Left ventricle myocardium inferior (tissue), 1 donor: Measurements from ENCODE around the gene AK1. TPM values are rescaled to one million over a fixed set of nuclear protein-coding genes. Genes with fewer than 3 reads are reported as not detected.

Experiments used
- DNase-seq: peaks from one replicate; pipeline ENCODE4 v3.0.0-alpha.2; 2020
- H3K27ac ChIP-seq: fragments of 200-600 bp; replicated peaks from 2 replicates; pipeline ENCODE4 v1.8.0; 2021
- H3K27me3 ChIP-seq: fragments of 200-600 bp; 2 replicates; pipeline ENCODE4 v1.8.0; 2021; ENCODE audit warnings: low read depth
- H3K36me3 ChIP-seq: fragments of 200-600 bp; 2 replicates; pipeline ENCODE4 v1.8.0; 2021
- H3K4me1 ChIP-seq: fragments of 200-600 bp; 2 replicates; pipeline ENCODE4 v1.8.0; 2021
- H3K4me3 ChIP-seq: fragments of 200-600 bp; 2 replicates; pipeline ENCODE4 v1.8.0; 2021; ENCODE audit warnings: mild to moderate bottlenecking, moderate library complexity
- H3K9me3 ChIP-seq: fragments of 200-600 bp; replicated peaks from 2 replicates; pipeline ENCODE4 v1.8.0; 2021
- intact Hi-C: fragments of 100-400 bp; cut with micrococcal nuclease; formaldehyde crosslinking; loops from one replicate; pipeline ENCODE4 v1.11.0; 2022
- total RNA-seq: library from RNA; stranded (reverse); fragmentation: NEBNext Ultra II Directional; extraction: Animal tissue kit (Norgen Biotek cat#: 25700); gene quantifications from one replicate; pipeline ENCODE4 v1.2.1, GENCODE V29; 2021
- TF ChIP-seq, protein P1 (sequence below): fragments of 200-600 bp; IDR thresholded peaks from 2 replicates; pipeline ENCODE4 v1.8.0; 2021; ENCODE audit warnings: antibody characterized with exemption, mild to moderate bottlenecking, borderline replicate concordance
- donor health status: DM: no; HTN: yes; CAD: no; lungs with severe emphysema.

Gene AK1
- total RNA-seq, 1 donor from 2014 or later, result 844 TPM

GRCh38 chr9:127860260-127860659 lies 17.2 kb downstream of the AK1 start:
- H3K9me3 ChIP-seq, result no peaks in the 10 kb centered on the region
- H3K4me3 ChIP-seq, result no peak overlapping the region
- no peaks in the 10 kb centered on the region for H3K27me3 ChIP-seq
- H3K36me3 ChIP-seq, result no peaks in the 10 kb centered on the region
- DNase-seq, result no peak
- peak overlapping the region; percentile 97 for H3K27ac ChIP-seq
- intact Hi-C loops, result no loop called here
- TF ChIP-seq, protein P1, sequence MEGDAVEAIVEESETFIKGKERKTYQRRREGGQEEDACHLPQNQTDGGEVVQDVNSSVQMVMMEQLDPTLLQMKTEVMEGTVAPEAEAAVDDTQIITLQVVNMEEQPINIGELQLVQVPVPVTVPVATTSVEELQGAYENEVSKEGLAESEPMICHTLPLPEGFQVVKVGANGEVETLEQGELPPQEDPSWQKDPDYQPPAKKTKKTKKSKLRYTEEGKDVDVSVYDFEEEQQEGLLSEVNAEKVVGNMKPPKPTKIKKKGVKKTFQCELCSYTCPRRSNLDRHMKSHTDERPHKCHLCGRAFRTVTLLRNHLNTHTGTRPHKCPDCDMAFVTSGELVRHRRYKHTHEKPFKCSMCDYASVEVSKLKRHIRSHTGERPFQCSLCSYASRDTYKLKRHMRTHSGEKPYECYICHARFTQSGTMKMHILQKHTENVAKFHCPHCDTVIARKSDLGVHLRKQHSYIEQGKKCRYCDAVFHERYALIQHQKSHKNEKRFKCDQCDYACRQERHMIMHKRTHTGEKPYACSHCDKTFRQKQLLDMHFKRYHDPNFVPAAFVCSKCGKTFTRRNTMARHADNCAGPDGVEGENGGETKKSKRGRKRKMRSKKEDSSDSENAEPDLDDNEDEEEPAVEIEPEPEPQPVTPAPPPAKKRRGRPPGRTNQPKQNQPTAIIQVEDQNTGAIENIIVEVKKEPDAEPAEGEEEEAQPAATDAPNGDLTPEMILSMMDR, result no peak
- H3K4me1 ChIP-seq, result peaks cover 99% of the 10 kb centered on the region

GRCh38 chr9:127858041-127858512 lies 19.4 kb downstream of the AK1 start:
- H3K27me3 ChIP-seq, result no peaks in the 10 kb centered on the region
- H3K9me3 ChIP-seq, result no peaks in the 10 kb centered on the region
- peaks cover under 1% of the 10 kb centered on the region for H3K36me3 ChIP-seq
- TF ChIP-seq, protein P1, result no peak
- H3K4me1 ChIP-seq, result peaks cover 100% of the 10 kb centered on the region
- intact Hi-C loops, result no loop called here
- peak overlapping the region; percentile 97 for H3K27ac ChIP-seq
- DNase-seq, result peak; percentile 83
- H3K4me3 ChIP-seq, result peak overlapping the region; percentile 41

DNA sequence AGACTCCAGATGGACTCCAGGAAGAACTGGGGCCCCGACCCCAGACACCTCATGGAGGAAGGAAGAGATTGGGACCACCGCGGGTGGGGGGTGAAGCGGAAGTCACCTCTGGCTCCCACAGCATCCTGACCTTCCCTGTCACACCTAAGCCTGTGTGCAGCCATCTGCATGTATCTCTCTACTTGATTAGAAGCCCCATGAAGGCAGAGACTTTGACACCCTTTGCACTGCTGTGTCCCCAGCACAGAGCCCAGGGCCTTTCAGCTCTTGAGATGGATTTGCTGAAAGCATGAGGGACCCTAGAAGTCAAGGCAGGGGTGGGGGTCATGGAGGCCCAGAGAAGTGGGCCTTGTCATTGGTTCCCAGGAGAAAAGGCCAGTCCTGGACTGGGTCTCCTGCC lies 20.2 kb downstream of the AK1 start:
- peak overlapping the region; percentile 41 for H3K4me3 ChIP-seq
- no peaks in the 10 kb centered on the region for H3K27me3 ChIP-seq
- H3K9me3 ChIP-seq, result no peaks in the 10 kb centered on the region
- no peak for DNase-seq
- H3K4me1 ChIP-seq, result peaks cover 100% of the 10 kb centered on the region
- peaks cover 9% of the 10 kb centered on the region for H3K36me3 ChIP-seq
- intact Hi-C loops, result no loop called here
- peak overlapping the region; percentile 97 for H3K27ac ChIP-seq
- TF ChIP-seq, protein P1, result no peak

- H3K36me3 ChIP-seq, result peaks cover 12% of the 10 kb centered on the region
- intact Hi-C loops, result no loop called here
- no peaks in the 10 kb centered on the region for H3K27me3 ChIP-seq
- no peak for DNase-seq
- no peaks in the 10 kb centered on the region for H3K9me3 ChIP-seq
- no peak overlapping the region for H3K4me3 ChIP-seq
- H3K27ac ChIP-seq, result peak overlapping the region; percentile 97
- H3K4me1 ChIP-seq, result peaks cover 99% of the 10 kb centered on the region
- TF ChIP-seq, protein P1, result no peak
Measured at GRCh38 chr9:127856729-127857116, 20.8 kb downstream of the AK1 start.

DNA sequence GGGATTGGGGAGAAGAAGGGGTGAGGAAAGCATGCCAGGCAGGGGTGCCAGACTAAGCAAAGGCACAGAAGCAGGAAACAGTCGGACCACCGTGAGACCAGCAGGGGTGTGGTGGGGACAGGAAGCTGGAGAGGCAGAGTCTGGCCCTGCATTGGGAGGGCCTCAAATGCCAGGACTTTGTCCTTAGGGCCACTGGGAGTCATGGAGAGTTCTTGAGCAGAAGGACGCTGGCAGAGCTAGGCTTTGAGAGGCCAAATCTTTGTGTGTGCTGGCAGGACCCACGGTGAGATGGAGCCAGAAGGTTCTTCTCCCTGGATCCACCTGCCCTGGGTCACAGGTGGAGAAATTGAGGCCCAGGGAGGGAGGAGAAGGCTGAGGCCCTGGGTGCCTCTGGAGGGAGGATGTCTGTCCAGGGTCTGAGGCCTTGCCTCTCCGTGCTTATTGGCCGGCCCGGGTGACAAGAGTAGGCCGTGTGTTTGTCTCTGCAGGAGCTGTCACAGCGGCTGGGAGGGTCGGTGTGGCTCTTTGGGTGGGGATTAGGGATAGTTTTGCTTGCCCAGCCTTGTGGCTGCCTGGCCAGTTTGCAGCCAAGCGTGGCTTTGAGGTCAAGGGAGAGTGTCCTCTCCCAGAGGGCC lies 21.3 kb downstream of the AK1 start:
- H3K27ac ChIP-seq, result peak overlapping the region; percentile 97
- peaks cover 94% of the 10 kb centered on the region for H3K4me1 ChIP-seq
- TF ChIP-seq, protein P1, result no peak
- intact Hi-C loops, result no loop called here
- H3K27me3 ChIP-seq, result no peaks in the 10 kb centered on the region
- H3K4me3 ChIP-seq, result no peak overlapping the region
- DNase-seq, result no peak
- H3K36me3 ChIP-seq, result peaks cover 17% of the 10 kb centered on the region
- no peaks in the 10 kb centered on the region for H3K9me3 ChIP-seq
